ENCODE results near the gene GRID1. TPM values are rescaled to one million over a fixed set of nuclear protein-coding genes. Genes with fewer than 3 reads are reported as not detected.

The GRID1 gene
- total RNA-seq, 1 experiment from 2014 or later, result 0.37 TPM

- Mint-ChIP-seq H3K36me3 (peaks cover 10% of the 10 kb centered on the region), H3K27me3 (ENCODE audit: low read depth) (no peaks in the 10 kb centered on the region), H3K4me3 (no peak overlapping the region), H3K4me1 (peaks cover 15% of the 10 kb centered on the region), H3K9me3 (peaks cover 13% of the 10 kb centered on the region), H3K27ac (no peak overlapping the region)
- CTCF ChIA-PET, result no interaction called here
- TF ChIP-seq ZNF263 (CRISPR knock-in tag; IDR thresholded peaks at IDR 0.05; ENCODE audit: low read depth) (no peak), E2F1 (CRISPR knock-in tag; IDR thresholded peaks at IDR 0.05) (no peak), NR3C1 (CRISPR knock-in tag; conservative IDR thresholded peaks at IDR 0.05; ENCODE audit: low read depth) (no peak), ZNF423 (CRISPR knock-in tag; IDR thresholded peaks at IDR 0.05) (no peak), GTF2I (CRISPR knock-in tag; conservative IDR thresholded peaks at IDR 0.05) (no peak), IRF2 (CRISPR knock-in tag; IDR thresholded peaks at IDR 0.05; ENCODE audit: borderline replicate concordance, low read depth) (no peak), NFYB (CRISPR knock-in tag; conservative IDR thresholded peaks at IDR 0.05; ENCODE audit: low read depth) (no peak), MAX (CRISPR knock-in tag; IDR thresholded peaks at IDR 0.05) (no peak), ATF1 (CRISPR knock-in tag; IDR thresholded peaks at IDR 0.05) (no peak), HMGXB4 (CRISPR knock-in tag; IDR thresholded peaks at IDR 0.05) (no peak), TP53 (CRISPR knock-in tag; IDR thresholded peaks at IDR 0.05) (no peak)
- POLR2A ChIA-PET, result no interaction called here
- ATAC-seq (no peak), DNase-seq (ENCODE audit: low spot score) (no peak)
Observed at GRCh38 chr10:86250399-86250798, 116.2 kb downstream of the GRID1 start.

- Mint-ChIP-seq H3K27ac (no peak overlapping the region), H3K4me1 (peaks cover 15% of the 10 kb centered on the region), H3K36me3 (peaks cover 10% of the 10 kb centered on the region), H3K27me3 (ENCODE audit: low read depth) (no peaks in the 10 kb centered on the region), H3K4me3 (no peak overlapping the region), H3K9me3 (peaks cover 13% of the 10 kb centered on the region)
- POLR2A ChIA-PET, result no interaction called here
- DNase-seq (ENCODE audit: low spot score), result no peak
- CTCF ChIA-PET, result no interaction called here
- ATAC-seq, result no peak
- TF ChIP-seq ATF1 (CRISPR knock-in tag; IDR thresholded peaks at IDR 0.05), result no peak
- no peak for TF ChIP-seq IRF1 (CRISPR knock-in tag; IDR thresholded peaks at IDR 0.05)
- TF ChIP-seq TEAD4 (CRISPR knock-in tag; IDR thresholded peaks at IDR 0.05), result no peak
- no peak for TF ChIP-seq E2F1 (CRISPR knock-in tag; IDR thresholded peaks at IDR 0.05)
- TF ChIP-seq OVOL2 (CRISPR knock-in tag; IDR thresholded peaks at IDR 0.05; ENCODE audit: borderline replicate concordance), result no peak
- TF ChIP-seq IRF2 (CRISPR knock-in tag; IDR thresholded peaks at IDR 0.05; ENCODE audit: borderline replicate concordance, low read depth), result no peak
- no peak for TF ChIP-seq CREM (CRISPR knock-in tag; IDR thresholded peaks at IDR 0.05)
- no peak for TF ChIP-seq FOXK1 (CRISPR knock-in tag; IDR thresholded peaks at IDR 0.05)
Observed at GRCh38 chr10:86249794-86250193, 116.8 kb downstream of the GRID1 start.

- peaks cover 10% of the 10 kb centered on the region for H3K36me3 Mint-ChIP-seq
- DNase-seq (ENCODE audit: low spot score) (no peak), ATAC-seq (no peak)
- H3K4me3 Mint-ChIP-seq, result no peak overlapping the region
- ChIA-PET POLR2A (no interaction called here), CTCF (interaction anchor here (0.6 to 1.2 kb wide), 2 partner anchors 44 to 147 kb away, joined by 3 to 5 read pairs; no protein-coding TSS in a partner anchor)
- no peaks in the 10 kb centered on the region for H3K27me3 Mint-ChIP-seq (ENCODE audit: low read depth)
- no peak overlapping the region for H3K27ac Mint-ChIP-seq
- H3K9me3 Mint-ChIP-seq, result peaks cover 13% of the 10 kb centered on the region
- H3K4me1 Mint-ChIP-seq, result peaks cover 7% of the 10 kb centered on the region
- no peak for TF ChIP-seq FOXK1 (CRISPR knock-in tag; IDR thresholded peaks at IDR 0.05)
- TF ChIP-seq RORB (CRISPR knock-in tag; IDR thresholded peaks at IDR 0.05), result no peak
- no peak for TF ChIP-seq E2F4 (CRISPR knock-in tag; IDR thresholded peaks at IDR 0.05; ENCODE audit: borderline replicate concordance, low read depth)
- no peak for TF ChIP-seq FOXJ3 (CRISPR knock-in tag; IDR thresholded peaks at IDR 0.05; ENCODE audit: borderline replicate concordance)
- TF ChIP-seq ZBTB21 (CRISPR knock-in tag; IDR thresholded peaks at IDR 0.05; ENCODE audit: borderline replicate concordance), result no peak
- no peak for TF ChIP-seq TCF7 (CRISPR knock-in tag; IDR thresholded peaks at IDR 0.05; ENCODE audit: low read depth)
- TF ChIP-seq ERG (CRISPR knock-in tag; IDR thresholded peaks at IDR 0.05), result no peak
- TF ChIP-seq AR (CRISPR knock-in tag; IDR thresholded peaks at IDR 0.05), result no peak
Observed at GRCh38 chr10:86248062-86248461, 118.5 kb downstream of the GRID1 start.

Data from WTC11 (cell line).